Erythroblast (primary cell): Measurements from ENCODE around the gene EMP2.

ENCODE experiments used
- GATA1 ChIP-seq: IDR thresholded peaks from 2 replicates; pipeline ENCODE4 v1.6.1; 2011; ENCODE audit warnings: low read depth, mild to moderate bottlenecking, control low read depth, low read length, moderate library complexity
- POLR2A ChIP-seq: IDR thresholded peaks from 2 replicates; pipeline ENCODE4 v1.6.1; 2011; ENCODE audit warnings: mild to moderate bottlenecking, low read length

- no peak for TF ChIP-seq POLR2A
- no peak for TF ChIP-seq GATA1
Observed at GRCh38 chr16:10578474-10579316, 1.7 kb downstream of the EMP2 start.
